ENCODE results near the gene ARHGEF19. TPM values are rescaled to one million over a fixed set of nuclear protein-coding genes. Genes with fewer than 3 reads are reported as not detected.

Gene ARHGEF19
- total and polyA plus RNA-seq, 8 donors = 3.5 to 20.1 (median 9.5) TPM

- peaks cover 13 to 39% (median 22%) of the 10 kb centered on the region in 4 donors for H3K4me1 ChIP-seq
- no peak overlapping the region for H3K4me3 ChIP-seq
- 81 to 88% (median 84%) methylated on average over 16 to 17 of the region's 17 CpGs for WGBS, 5 donors
- no peaks in the 10 kb centered on the region for H3K27me3 ChIP-seq
- no peak for DNase-seq
- TF ChIP-seq POLR2AphosphoS5 (IDR thresholded peaks at IDR 0.05) = no peak
- no peak for TF ChIP-seq EP300 (IDR thresholded peaks at IDR 0.05)
- TF ChIP-seq, protein P1, sequence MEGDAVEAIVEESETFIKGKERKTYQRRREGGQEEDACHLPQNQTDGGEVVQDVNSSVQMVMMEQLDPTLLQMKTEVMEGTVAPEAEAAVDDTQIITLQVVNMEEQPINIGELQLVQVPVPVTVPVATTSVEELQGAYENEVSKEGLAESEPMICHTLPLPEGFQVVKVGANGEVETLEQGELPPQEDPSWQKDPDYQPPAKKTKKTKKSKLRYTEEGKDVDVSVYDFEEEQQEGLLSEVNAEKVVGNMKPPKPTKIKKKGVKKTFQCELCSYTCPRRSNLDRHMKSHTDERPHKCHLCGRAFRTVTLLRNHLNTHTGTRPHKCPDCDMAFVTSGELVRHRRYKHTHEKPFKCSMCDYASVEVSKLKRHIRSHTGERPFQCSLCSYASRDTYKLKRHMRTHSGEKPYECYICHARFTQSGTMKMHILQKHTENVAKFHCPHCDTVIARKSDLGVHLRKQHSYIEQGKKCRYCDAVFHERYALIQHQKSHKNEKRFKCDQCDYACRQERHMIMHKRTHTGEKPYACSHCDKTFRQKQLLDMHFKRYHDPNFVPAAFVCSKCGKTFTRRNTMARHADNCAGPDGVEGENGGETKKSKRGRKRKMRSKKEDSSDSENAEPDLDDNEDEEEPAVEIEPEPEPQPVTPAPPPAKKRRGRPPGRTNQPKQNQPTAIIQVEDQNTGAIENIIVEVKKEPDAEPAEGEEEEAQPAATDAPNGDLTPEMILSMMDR (IDR thresholded peaks at IDR 0.05) = no peak
- TF ChIP-seq POLR2A (IDR thresholded peaks at IDR 0.05) = no peak
- H3K36me3 ChIP-seq = peaks cover 5 to 14% (median 9%) of the 10 kb centered on the region in 4 donors
- no peaks in the 10 kb centered on the region for H3K9me3 ChIP-seq
- intact Hi-C loops (cut with DNase I; ENCODE audit: low total_unique reads) = loop anchor here (5.0 kb wide), 1 partner anchor 160 kb away; no protein-coding TSS in a partner anchor
- no peak overlapping the region for H3K27ac ChIP-seq
These were observed 30.2 kb upstream of the ARHGEF19 start for GRCh38 chr1:16242556-16243214.

GRCh38 chr1:16241221-16241708 is 28.8 kb upstream of the ARHGEF19 start:
- H3K4me1 ChIP-seq = peaks cover 17 to 35% (median 25%) of the 10 kb centered on the region in 4 donors
- TF ChIP-seq POLR2AphosphoS5 (IDR thresholded peaks at IDR 0.05) = no peak
- TF ChIP-seq, protein P1 (IDR thresholded peaks at IDR 0.05) = no peak
- no peak for TF ChIP-seq POLR2A (IDR thresholded peaks at IDR 0.05)
- no peak for TF ChIP-seq EP300 (IDR thresholded peaks at IDR 0.05)
- no peak overlapping the region for H3K4me3 ChIP-seq
- H3K9me3 ChIP-seq = no peaks in the 10 kb centered on the region
- intact Hi-C loops (cut with DNase I; ENCODE audit: low total_unique reads) = loop anchor here (5.0 kb wide), 1 partner anchor 159 kb away; no protein-coding TSS in a partner anchor
- DNase-seq = no peak
- no peaks in the 10 kb centered on the region for H3K27me3 ChIP-seq
- peaks cover 0 to 9% (median 1%) of the 10 kb centered on the region in 4 donors for H3K36me3 ChIP-seq
- no peak overlapping the region for H3K27ac ChIP-seq
- WGBS, 5 donors = 65 to 80% (median 72%) methylated on average over 10 of the region's 10 CpGs

DNA sequence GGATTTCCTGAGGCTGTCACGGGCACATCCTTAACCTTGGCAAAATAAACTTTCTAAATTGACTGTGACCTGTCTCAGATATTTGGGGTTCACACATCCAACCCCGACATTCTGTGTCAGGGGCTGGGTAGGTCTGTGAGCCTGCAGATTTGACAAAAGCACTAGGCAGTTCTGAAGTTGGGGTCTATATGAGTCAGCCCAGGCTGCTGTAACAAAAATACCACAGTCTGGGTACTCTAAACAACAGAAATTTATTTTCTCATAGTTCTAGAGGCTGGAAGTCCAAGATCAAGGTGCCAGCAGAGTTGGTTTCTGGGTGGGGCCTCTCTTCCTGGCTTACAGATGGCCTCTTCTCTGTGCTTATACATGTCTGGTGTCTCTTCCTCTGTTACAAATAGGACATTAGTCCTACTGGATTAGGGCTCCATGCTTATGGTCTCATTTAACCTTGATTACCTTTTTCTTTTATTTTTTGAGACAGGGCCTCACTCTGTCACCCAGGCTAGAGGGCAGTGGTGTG is 27.6 kb upstream of the ARHGEF19 start:
- Histone ChIP-seq H3K27ac (no peak overlapping the region), H3K36me3 (no peaks in the 10 kb centered on the region), H3K27me3 (no peaks in the 10 kb centered on the region), H3K4me3 (no peak overlapping the region), H3K9me3 (no peaks in the 10 kb centered on the region), H3K4me1 (peaks cover 22 to 44% (median 32%) of the 10 kb centered on the region in 4 donors)
- DNase-seq = no peak
- no peak for TF ChIP-seq EP300 (IDR thresholded peaks at IDR 0.05)
- TF ChIP-seq POLR2AphosphoS5 (IDR thresholded peaks at IDR 0.05) = no peak
- TF ChIP-seq, protein P1 (IDR thresholded peaks at IDR 0.05) = no peak
- no peak for TF ChIP-seq POLR2A (IDR thresholded peaks at IDR 0.05)
- intact Hi-C loops (cut with DNase I; ENCODE audit: low total_unique reads) = loop anchor here (5.0 kb wide), 1 partner anchor 158 kb away; no protein-coding TSS in a partner anchor
- 82 to 97% (median 90%) methylated on average over 2 of the region's 2 CpGs for WGBS, 5 donors

- H3K4me3 ChIP-seq = peak overlapping the region; percentile 56 to 66 (median 60)
- H3K36me3 ChIP-seq = peaks cover 0 to 13% (median 3%) of the 10 kb centered on the region in 4 donors
- H3K4me1 ChIP-seq = peaks cover 17 to 27% (median 24%) of the 10 kb centered on the region in 4 donors
- WGBS, 5 donors = 13 to 19% (median 18%) methylated on average over 6 of the region's 6 CpGs
- H3K27ac ChIP-seq = peak overlapping the region; percentile 86 to 94 (median 93)
- intact Hi-C loops (cut with DNase I; ENCODE audit: low total_unique reads) = no loop called here
- peak in 1 of 2 donors; percentile 43 for DNase-seq
- TF ChIP-seq POLR2A (IDR thresholded peaks at IDR 0.05) = peak in 1 of 4 donors; percentile 6
- no peak for TF ChIP-seq EP300 (IDR thresholded peaks at IDR 0.05)
- TF ChIP-seq, protein P1 (IDR thresholded peaks at IDR 0.05) = no peak
- no peak for TF ChIP-seq POLR2AphosphoS5 (IDR thresholded peaks at IDR 0.05)
- H3K9me3 ChIP-seq = no peaks in the 10 kb centered on the region
- H3K27me3 ChIP-seq = no peaks in the 10 kb centered on the region
These were observed 24.9 kb upstream of the ARHGEF19 start for GRCh38 chr1:16237343-16237830.

Data from stomach (tissue), 9 donors.